HG03558 (cell line): Measurements from ENCODE around the gene MAPKAP1.
"Not testable (repeated sequence)": the region's sequence is repeated elsewhere in the genome, so short reads cannot be mapped to it uniquely, and the experiment has no call there.

Experiments
- ATAC-seq: cut with Tn5 transposase; IDR thresholded peaks from one replicate; pipeline ENCODE4 v1.9.1; 2021; ENCODE audit warnings: moderate number of reproducible peaks; ENCODE audit not compliant: unreplicated experiment; ENCODE audit errors: extremely low read depth

Gene MAPKAP1

DNA sequence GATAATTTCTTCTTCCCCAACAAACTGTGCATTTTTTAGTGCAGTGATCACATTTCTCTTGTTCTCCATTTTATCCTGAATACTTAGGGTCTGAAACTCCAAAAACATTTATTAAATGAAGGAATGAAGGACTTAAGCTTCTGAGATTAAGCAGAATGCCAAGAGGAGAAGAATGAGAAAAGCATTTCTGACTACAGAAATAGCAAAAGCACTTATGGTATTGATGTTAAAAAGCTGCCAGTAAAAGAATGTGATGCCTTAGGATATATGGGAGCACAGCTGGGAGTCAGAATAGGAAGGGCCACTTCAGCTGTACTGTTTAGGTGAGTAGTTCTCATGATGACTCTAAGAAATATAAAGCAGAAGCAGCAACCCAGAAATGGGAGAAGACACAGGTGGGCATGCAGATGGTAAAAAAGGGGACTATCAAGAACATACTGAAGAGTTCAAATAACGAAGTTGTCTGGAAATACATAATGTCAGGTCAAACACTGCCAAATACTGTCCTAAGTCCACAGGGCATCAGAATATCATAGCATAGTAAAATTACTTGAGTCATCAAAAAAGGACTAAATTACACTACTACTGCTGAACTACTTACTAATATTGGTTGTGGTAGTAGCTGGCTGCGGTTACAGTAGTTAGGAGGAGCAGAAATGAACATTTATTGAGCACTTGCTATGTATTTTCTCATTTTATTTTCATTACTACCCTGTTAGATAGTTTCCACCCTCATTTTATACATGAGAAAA, 132.7 kb downstream of the MAPKAP1 start:
- no peak for ATAC-seq

DNA sequence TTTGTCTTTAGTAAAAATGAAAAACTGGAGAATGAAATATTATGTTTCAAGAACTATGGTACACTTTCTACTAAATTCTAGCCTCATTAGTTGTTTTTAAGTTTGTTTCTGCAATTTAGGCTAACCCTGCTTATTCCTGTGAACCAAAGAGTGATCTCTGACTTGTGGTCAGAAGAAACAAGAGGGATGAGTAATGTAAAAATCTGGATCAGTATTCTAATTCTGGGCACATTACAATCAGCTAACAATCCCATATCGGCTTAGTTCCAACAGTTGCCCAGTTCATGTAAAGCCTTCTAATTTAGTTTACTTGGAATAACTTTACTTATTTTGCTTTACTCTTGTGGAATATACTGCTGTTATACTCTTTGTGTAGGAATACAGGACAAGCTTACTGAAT, 134.5 kb downstream of the MAPKAP1 start:
- ATAC-seq: not testable (repeated sequence)

DNA sequence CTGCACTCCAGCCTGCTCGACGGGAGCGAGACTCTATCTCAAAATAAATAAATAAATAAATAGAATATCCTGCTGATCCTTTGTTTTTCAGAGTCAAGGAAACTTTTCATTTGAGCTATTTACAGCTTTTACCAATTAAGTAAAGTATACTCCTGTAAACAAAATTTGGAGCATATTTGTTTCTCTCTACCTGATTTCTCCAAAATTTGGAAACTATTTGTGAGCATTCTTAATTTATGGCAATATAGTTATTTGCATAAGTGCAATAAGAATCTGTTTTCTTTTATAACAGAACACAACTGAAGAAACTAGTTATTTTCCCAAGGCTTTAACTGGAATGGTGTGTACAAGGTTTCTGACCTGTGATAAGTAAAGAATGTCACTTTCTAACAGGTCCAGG, 135.2 kb downstream of the MAPKAP1 start:
- ATAC-seq: not testable (repeated sequence)

DNA sequence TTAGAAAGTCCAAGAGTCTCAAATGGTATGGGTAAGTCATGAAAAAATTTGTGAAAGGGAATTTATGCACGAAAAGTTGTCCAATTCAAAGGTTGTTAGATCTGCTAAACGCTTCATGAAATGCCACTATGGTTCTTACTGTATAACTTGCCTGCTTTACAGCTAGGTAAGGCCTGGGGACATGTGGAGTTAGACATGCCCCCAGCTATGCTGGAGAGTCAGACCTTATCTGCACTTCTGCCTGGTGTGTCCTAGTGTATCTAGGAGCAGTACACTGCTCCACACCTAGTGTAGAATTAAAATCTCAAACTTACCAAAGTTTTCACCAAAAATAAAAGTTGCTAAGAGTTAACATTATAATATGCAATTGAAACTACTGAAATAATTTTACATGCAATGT, 136.8 kb downstream of the MAPKAP1 start:
- no peak for ATAC-seq

DNA sequence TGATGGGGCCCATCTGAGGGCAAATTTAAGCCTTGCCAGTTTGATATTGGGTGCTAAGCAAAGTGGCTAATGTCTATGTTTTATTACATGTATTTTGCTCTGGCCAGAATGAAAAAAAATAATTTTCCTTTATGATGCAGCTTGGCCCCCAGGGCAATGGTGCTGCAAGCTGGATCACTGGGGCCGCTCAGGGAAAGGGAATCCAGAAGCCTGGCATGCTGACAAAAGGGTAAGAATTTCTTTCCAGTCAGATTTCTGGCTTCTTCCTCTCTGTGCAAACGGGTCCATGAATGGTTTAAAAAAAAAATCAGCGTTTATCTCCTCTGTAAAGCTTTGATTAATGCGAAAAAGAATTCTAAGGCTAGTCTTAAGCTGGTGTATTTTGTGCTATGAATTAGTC, 138.4 kb downstream of the MAPKAP1 start:
- ATAC-seq: no peak

DNA sequence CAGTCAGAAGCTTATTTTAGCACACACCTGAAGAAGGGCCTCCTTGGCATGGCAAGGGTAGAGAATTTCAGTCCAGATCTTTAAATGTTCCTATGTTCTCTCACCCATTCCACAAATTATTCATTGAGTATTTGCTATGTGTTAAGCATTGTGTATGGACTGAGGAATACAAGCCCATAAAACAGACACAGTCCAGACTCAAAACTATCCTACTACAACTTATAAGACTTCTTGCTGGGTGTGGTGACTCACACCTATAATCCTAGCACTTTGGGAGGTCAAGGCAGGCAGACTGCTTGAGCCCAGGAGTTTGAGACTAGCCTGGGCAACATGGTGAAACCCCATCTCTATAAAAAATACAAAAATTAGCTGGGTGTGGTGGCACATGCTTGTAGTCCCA, 141.0 kb downstream of the MAPKAP1 start:
- ATAC-seq: not testable (repeated sequence)

DNA sequence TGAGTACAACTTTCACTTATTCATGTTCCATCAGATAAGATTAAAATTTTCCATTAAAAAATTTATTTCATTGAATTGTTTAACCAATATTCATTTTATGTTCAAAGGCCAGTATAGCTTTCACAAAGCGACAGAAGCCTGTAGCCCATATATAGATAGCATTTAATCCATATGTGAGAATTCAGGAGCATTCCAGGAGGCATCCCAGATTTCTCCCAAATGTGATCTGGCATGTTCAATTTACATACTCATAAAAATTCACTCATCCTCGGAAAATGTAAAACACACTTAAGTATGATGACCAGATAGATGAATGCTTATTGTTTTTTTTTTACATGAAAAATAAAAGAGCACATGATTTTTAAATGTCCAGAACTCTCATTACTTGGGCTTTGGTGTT, 141.9 kb downstream of the MAPKAP1 start:
- no peak for ATAC-seq

DNA sequence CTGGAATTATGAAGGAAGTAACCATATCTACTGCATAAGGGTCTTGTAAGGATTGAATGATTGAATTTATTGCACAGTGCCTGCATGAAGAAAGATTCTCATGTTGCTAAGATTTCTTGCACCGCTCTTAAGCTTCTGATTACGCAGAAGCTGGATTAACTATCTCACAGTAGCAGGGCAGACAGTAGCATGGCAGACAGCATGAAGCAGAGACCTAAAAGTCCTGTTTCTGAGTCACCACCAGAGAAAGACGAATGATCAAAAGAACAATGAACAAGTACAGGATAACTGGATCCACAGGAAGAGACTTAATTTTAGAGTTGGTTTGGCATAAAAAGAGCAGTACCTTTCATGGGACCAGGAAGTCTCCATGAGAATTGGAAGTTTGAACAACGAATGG, 142.4 kb downstream of the MAPKAP1 start:
- no peak for ATAC-seq

DNA sequence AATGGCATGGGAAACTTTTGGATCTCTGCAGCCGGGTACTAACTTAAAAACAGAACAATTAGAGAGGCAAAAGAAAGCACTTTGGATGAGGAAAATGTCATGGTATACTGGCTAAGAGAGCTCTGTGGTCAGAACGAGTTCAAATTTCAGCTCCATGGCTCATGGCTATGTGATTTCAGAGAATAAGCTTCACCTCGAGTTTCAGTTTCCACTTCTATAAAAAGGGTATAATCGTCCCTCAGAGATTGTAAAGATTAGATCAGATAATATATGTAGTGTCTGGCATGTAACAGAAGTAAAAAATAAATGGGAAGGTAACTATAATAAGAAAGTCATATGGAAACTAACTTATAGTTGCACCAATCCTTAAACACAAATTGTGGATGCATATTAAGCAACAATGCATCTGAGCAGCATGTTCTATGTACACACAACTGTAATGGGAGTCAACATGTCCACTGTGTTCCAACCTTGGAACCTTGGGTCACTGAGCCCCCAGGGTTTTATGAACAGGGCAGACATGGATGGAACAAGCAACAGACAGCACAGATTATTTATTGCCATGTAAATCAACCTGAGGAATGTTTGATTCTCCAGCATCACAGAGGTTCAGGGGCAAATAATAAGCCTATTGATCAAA, 145.4 kb downstream of the MAPKAP1 start:
- no peak for ATAC-seq

DNA sequence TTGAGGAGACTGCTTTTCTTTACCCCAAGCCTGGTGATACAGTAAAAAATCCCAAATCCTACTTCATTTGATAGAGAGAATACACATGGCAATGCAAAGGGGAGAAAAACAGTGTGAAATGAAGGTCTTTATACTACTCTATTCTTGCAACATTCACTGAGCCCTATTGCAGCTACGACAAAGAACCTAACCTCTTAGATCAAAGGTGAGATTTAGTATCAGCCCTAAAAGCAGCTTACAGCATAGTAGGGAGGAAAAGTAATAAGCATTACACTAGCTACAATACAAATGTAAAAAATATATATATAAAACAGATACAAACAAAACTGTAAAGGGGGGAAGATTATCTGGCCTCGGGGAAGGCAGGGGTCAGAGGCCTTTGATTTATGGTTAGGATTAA, 147.1 kb downstream of the MAPKAP1 start:
- no peak for ATAC-seq

DNA sequence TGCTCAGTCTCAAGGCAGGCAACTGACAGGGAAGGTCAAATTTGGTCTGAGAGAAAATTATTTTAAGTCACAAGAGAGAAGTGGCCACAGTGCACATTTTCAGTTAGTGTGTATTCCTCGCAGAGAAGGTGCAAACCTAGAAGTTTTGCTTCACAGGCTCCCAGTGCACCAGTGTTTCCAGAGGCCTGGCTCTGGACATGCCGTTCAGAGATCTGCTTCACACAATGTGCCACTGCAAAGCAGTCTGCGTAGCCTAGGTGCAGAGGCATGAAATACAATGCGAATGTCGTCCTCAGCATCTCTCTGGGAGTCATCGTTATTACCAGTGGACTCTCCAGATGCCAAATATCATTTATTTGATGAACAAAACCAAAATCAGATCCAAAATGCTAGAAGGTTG, 147.8 kb downstream of the MAPKAP1 start:
- ATAC-seq: no peak

DNA sequence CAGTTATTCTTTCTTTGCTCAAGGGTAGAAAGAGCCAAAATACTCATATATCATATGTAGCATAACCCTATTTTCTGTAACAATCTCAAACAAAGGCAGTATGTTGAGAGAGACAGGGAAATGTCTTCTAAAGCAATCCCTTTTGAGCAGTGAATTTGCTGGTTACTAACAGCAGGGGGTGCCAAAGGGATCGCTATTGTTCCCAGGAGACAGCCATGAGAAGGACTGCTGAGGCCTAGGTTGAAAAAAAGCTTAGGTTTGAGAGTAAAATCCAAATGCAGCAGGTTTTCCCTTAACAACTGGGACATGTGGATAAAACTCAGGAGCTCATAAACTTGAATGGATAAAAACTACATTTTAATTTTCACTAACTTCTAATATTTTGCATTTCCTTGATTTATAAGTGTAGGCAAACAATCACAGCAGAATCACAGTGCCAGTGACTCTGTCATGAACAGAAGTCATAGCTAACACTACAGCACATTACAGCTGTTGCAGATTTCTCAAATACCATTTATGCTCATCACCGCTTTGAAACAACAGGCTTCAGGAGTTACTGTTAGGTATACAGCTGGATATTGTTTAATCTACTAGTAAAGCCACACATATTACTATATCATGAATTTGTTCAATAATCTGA, 148.4 kb downstream of the MAPKAP1 start:
- ATAC-seq: no peak

DNA sequence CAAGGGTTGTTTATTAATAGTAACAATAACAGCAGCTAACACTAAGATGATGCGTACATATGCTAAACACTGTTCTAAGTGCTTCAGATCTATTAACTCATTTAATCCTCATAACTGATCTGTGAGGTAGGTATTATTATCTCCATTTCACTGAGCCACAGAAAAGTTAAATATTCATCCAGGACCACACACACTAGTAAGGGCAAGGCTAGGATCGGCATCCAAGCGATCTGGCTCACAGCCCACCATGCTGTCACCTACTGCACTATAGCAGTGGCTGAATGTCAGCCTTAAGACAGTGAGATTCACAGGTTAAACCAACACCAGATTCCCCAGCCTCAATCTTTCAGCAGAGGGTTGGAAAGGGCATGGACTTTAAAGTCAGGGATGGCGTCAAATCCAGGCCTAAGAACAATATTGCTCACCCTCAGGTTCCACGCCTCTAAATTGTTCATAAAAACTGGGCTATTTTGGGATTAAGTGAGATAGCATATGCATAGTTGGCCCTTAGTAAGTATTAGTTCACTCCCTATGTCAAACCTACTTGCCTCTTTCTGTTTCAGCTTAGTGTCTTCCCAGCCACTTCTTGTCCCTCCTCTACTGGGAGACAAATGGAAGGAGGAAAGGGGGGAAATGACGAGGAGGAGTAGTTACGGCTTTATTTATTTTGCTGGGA, 150.8 kb downstream of the MAPKAP1 start:
- ATAC-seq: no peak

DNA sequence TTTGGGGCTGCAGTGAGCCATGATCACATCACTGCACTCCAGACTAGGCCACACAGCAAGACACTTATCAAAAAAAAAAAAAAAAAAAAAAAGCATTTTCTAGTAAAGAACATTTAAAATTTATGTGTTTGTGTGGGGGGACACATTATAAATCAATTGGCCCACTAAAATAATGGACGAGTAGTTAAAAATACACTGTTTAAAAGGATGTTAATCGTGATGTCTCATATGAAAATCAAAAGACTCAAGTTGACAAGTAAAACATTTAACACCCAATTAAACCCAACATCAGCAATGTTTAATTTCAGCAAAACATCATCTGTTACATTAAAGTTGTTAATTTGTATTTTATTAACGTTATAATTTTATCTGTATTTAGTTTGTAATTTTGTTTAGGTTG, 152.3 kb downstream of the MAPKAP1 start:
- no peak for ATAC-seq

DNA sequence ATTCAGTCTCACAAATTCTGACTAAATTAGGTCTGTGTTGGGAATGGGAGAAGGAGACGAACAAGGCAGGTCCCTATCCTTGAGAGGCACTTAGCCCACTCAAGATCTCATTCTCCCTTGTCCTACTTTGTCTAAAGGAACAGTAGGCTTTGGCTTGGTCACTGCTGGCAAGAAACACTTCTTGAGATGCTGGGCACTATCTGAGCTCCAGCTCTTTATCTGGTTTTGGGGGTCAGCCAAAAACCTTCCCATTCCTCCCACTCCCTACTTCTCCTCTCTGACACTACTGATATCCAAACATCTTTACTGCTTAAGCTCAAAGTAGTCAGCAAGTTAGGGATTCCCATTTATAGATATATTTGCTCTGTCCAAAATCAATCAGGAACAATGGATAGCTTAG, 155.2 kb downstream of the MAPKAP1 start:
- ATAC-seq: no peak

DNA sequence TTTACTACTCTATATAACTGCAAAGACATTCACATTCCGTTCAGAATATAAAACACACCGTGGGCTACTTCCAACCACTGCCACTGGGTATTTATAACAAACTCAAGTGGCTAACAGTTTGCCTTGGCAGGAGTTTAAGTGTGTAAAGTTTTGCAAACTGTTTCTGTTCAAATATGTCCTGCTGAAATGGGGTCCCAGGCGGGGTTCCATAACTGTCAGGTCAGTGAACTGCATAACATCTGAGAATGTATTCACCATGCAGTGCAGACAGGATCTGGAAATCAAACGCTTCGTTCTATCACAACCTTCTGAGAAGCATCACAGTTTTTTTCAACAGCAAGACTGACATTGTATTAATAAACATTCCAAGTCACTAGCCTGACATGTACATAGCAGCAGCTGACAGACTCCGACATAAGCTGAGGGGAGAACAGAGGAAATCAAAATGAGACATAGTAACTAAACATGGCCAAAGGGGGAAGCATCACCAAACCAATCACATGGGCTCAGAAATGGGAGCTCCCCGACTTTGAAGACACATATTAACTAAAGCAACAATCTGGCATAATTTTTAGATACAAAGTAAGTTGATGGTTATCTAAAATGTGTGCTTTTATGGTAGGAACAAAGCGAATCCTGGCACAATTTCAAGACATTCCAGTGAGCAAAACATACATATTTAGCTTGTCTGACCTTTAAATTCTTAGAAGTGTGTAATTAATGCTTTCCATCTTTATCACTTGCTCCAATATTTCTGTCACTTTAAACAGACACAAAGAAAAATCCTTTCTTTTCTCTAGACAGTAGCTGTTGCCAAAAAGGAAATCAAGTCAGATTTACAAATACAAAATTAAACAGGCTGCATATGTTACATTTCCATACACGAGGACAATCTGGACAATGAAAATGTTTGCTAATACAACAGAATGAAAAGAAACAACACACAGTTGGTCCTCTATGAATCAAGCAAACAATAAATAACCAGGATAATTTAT, 156.8 kb downstream of the MAPKAP1 start:
- ATAC-seq: no peak

DNA sequence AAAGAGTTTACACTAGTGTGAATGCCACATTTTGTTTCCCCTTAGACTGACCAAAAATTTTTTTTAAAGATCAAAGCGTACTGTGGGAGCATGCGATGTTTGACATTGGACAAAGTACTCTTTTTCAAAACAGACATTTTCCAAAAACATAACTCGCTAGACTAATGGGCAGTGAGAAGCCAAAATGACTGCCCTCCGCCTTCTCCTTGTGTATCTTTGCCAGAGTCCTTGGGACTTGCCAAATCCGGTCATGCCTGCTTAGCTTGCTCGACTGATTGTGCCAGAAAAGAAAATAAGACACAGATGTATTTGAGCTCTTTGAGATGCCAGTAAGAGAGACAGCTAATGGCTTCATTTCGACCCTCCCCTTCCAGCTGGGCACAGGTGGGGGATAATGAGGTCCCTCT, 157.5 kb downstream of the MAPKAP1 start:
- ATAC-seq: no peak

DNA sequence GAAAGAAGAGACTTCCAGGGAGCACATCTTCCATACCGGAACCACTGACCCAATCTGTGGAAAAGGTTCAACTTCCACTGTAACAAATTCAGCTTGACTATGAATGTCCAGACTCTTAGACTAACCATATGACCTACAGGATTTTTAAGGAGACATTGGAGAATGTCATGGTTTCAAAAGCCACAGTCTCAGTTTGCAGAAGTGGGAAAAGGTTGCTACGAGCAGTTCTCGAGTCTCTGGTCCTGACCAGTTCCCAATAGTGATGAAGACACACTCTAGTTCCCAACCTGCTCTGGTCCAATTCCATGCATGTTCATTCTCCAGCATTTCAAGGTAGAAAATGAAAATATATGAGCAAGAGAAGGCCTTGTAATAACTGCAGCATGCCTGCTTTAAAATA, 158.0 kb downstream of the MAPKAP1 start:
- ATAC-seq: no peak

DNA sequence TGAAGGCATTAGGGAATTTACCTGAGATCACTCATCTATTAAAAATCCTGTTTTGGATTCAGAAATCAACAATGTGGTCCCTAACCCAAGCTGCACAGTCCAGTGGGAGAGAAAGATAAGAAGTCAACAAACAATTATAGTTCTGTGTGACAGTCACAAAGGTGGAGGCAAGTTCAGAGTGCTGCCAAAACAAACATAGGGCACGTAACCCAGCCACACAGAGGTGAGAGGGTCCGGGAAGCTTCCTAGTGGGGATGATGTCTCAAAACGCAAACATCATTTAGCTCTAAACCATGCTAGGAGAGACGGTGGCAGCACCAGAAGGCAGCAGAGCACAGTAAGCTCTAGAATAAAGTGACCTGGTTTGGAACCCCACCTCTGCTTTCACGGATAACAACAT, 158.9 kb downstream of the MAPKAP1 start:
- ATAC-seq: no peak

DNA sequence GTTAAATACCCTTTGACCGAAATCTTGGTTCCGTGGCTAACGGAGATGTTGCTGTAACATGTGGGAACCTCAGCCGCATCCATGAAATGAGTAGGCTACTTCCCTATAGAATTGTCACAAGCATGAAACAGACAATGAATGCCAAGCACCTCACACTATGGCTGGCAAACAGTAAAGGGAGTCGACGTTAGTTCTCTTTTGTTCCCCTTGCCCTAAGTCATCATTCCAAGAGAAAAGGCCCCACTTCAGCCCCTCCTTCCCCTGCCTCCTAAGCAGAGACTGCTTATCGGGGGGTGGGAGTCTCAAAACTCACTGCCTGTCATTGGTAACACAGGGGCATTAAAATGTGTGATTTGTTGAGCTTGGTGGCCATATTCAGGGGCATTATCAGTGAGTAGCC, 159.6 kb downstream of the MAPKAP1 start:
- ATAC-seq: no peak
